ENCODE measurements around the gene JAKMIP1. TPM values are rescaled to one million over a fixed set of nuclear protein-coding genes. Genes with fewer than 3 reads are reported as not detected.

JAKMIP1 gene
- total RNA-seq, 1 donor from 2014 or later, result 5.5 TPM

DNA sequence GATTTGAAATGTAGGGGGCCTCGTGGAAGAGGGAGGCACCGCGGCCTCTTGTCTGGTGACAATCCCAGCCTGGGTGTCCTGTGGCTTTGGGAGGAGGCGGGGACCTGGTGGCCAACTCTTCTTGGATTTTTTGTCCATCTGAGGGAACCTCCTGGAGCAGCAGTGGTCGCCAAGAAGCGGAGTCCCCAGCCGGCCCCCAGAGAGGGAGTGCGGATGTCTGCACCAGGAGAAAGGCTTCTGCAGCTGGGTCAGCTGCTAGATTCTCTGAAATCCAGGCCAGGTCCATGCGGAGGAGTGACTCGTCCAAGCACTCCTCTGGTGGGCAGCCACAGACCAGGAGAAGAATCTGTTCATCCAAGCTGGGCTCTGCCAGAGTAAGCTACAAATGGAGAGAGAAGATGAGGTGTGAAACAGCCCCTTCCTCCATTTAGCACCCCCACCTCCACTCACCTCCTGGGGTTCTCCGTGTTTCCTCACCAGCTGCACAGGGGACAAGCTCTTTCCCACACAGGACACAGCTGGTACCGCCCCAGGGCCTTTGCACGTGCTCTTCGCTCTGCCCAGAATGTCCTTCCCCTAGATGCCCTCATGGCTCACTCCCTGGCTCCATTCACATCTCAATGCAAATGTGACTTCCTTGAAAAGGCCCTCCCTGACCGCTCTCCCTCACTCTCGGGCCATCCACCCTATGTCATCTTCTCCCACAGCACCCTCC is 209.7 kb downstream of the JAKMIP1 start:
- H3K27ac ChIP-seq, result no peak overlapping the region
- Mint-ChIP-seq H3K27me3 (ENCODE audit: insufficient read depth, low read depth) (peaks cover 10% of the 10 kb centered on the region), H3K9me3 (no peaks in the 10 kb centered on the region), H3K4me3 (no peak overlapping the region), H3K4me1 (no peaks in the 10 kb centered on the region), H3K27ac (no peak overlapping the region), H3K36me3 (no peaks in the 10 kb centered on the region)
- DNase-seq (ENCODE audit: low spot score), result no peak
- no peaks in the 10 kb centered on the region for H3K27me3 ChIP-seq
- no peaks in the 10 kb centered on the region for H3K4me1 ChIP-seq
- no peaks in the 10 kb centered on the region for H3K9me3 ChIP-seq (ENCODE audit: low read depth)
- H4K20me1 ChIP-seq (ENCODE audit: low read depth), result no peaks in the 10 kb centered on the region
- H3K4me3 ChIP-seq, result no peak overlapping the region
- no peaks in the 10 kb centered on the region for H3K79me2 ChIP-seq (ENCODE audit: low read depth)
- H3K36me3 ChIP-seq, result no peaks in the 10 kb centered on the region
- no peak for TF ChIP-seq EZH2 (IDR thresholded peaks at IDR 0.05)
- no peak for TF ChIP-seq EZH2phosphoT487 (IDR thresholded peaks at IDR 0.05)
- TF ChIP-seq, protein P1, sequence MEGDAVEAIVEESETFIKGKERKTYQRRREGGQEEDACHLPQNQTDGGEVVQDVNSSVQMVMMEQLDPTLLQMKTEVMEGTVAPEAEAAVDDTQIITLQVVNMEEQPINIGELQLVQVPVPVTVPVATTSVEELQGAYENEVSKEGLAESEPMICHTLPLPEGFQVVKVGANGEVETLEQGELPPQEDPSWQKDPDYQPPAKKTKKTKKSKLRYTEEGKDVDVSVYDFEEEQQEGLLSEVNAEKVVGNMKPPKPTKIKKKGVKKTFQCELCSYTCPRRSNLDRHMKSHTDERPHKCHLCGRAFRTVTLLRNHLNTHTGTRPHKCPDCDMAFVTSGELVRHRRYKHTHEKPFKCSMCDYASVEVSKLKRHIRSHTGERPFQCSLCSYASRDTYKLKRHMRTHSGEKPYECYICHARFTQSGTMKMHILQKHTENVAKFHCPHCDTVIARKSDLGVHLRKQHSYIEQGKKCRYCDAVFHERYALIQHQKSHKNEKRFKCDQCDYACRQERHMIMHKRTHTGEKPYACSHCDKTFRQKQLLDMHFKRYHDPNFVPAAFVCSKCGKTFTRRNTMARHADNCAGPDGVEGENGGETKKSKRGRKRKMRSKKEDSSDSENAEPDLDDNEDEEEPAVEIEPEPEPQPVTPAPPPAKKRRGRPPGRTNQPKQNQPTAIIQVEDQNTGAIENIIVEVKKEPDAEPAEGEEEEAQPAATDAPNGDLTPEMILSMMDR (IDR thresholded peaks at IDR 0.05), result no peak
- H3K9ac ChIP-seq, result no peak overlapping the region
- no peaks in the 10 kb centered on the region for H3F3A ChIP-seq (ENCODE audit: low read depth)
- no peak overlapping the region for H2AFZ ChIP-seq (replicated peaks)
- H3K4me2 ChIP-seq, result no peak overlapping the region

DNA sequence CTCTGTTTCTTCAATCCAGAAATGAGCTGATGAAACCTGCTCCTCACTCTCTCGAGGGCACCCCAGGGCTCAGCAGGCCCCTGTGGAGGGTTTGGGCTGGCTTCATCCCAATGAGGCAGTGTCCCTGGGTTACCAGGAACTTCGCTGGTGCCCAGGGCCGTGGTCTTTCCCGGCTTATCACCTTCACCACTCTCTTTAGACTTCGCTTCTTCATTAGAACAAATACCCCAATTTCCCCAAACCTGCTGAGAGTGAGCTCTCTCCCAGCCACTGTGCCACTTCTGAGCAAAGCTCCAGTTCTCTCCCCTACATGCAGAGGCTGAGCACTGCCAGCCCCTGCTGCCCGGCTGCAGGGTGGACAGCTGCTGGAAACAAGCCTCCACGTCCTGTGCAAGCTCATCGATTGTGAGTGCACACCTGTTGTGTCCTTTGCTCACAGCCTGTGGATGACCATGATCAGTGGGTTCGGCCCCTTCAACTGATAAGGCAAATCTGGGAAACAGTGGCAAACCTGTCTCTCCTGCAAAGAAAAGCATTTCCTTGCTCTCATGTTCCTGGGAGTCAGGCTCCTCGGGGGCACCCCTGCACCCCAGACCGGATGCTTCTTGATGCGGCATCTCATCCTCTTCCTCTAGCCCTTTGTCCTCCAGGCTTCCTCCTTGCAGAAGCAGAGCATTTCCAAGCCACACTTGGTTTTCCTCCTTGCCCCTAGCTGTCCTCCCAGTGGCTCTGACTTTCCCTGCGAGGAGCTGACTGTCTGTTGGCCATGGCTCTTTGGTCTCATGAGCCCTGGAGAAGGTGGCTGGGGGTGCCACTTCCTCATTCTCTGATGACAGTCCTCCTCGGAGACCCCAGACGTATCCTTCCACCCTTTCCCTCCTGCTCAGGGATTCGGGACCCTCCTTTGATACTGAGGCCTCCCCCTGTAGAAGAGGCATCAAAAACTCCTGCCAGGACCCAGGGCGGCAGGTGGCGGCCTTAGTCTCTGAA is 210.8 kb downstream of the JAKMIP1 start:
- Histone ChIP-seq H3K4me3 (no peak overlapping the region), H3K27me3 (no peaks in the 10 kb centered on the region)
- no peak for DNase-seq (ENCODE audit: low spot score)

DNA sequence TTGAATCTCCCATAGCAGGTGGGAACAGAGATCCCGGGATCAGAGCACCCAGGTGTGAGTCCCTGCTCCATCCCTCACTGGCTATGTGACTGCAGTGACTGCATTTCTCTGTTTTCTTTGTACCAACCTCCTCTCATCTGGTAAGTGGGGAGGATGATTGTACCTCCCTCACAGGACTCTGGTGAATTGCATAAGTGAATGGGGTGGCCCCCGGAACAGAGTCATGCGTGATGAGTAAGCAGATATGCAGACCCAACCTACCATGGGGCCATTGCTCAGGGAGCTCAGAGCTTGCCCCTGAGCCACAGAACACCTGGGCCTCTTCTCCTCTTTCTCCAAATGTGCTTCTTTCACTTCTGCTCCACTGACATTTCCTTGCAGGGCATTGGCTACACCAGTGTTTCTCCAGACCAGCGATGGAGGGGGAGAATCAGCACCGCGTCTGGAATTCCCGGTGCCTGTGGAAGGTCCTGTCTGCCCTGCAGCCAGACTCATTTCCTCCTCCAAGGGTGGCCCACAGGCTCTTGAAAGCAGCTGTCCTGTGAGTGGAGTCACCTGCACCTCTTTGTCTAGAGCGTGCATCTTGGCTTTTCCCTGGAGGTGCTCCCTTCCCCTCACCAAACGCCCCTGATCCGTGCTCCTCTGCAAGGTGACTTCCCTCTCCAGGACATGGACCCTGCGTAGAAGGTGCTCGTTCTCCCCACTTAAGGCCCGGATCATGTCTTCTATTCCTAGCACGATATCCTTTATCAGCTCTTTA is 212.1 kb downstream of the JAKMIP1 start:
- Histone ChIP-seq H3K27ac (no peak overlapping the region), H3F3A (ENCODE audit: low read depth) (no peaks in the 10 kb centered on the region), H3K9ac (no peak overlapping the region), H4K20me1 (ENCODE audit: low read depth) (no peaks in the 10 kb centered on the region), H3K36me3 (no peaks in the 10 kb centered on the region), H2AFZ (replicated peaks) (no peak overlapping the region), H3K79me2 (ENCODE audit: low read depth) (no peaks in the 10 kb centered on the region), H3K4me3 (no peak overlapping the region), H3K4me2 (no peak overlapping the region), H3K9me3 (ENCODE audit: low read depth) (no peaks in the 10 kb centered on the region), H3K4me1 (no peaks in the 10 kb centered on the region), H3K27me3 (no peaks in the 10 kb centered on the region)
- H3K27me3 Mint-ChIP-seq (ENCODE audit: insufficient read depth, low read depth), result peaks cover 8% of the 10 kb centered on the region
- H3K9me3 Mint-ChIP-seq, result peaks cover 15% of the 10 kb centered on the region
- H3K4me1 Mint-ChIP-seq, result no peaks in the 10 kb centered on the region
- TF ChIP-seq EZH2 (IDR thresholded peaks at IDR 0.05), result no peak
- no peak for TF ChIP-seq EZH2phosphoT487 (IDR thresholded peaks at IDR 0.05)
- TF ChIP-seq, protein P1 (IDR thresholded peaks at IDR 0.05), result no peak
- H3K36me3 Mint-ChIP-seq, result no peaks in the 10 kb centered on the region
- no peak overlapping the region for H3K4me3 Mint-ChIP-seq
- no peak overlapping the region for H3K27ac Mint-ChIP-seq
- DNase-seq (ENCODE audit: low spot score), result no peak

More for the DNA sequence above, 210.8 kb downstream of the JAKMIP1 start:
- no peaks in the 10 kb centered on the region for H3K9me3 ChIP-seq (ENCODE audit: low read depth)
- no peak overlapping the region for H3K4me3 Mint-ChIP-seq
- H3K36me3 Mint-ChIP-seq, result no peaks in the 10 kb centered on the region
- peaks cover 8% of the 10 kb centered on the region for H3K27me3 Mint-ChIP-seq (ENCODE audit: insufficient read depth, low read depth)
- no peak overlapping the region for H3K9ac ChIP-seq
- H2AFZ ChIP-seq (replicated peaks), result no peak overlapping the region
- H3K27ac ChIP-seq, result no peak overlapping the region
- H3K4me1 ChIP-seq, result no peaks in the 10 kb centered on the region
- H3K9me3 Mint-ChIP-seq, result peaks cover 6% of the 10 kb centered on the region
- H3K36me3 ChIP-seq, result no peaks in the 10 kb centered on the region
- no peaks in the 10 kb centered on the region for H3K79me2 ChIP-seq (ENCODE audit: low read depth)
- H4K20me1 ChIP-seq (ENCODE audit: low read depth), result no peaks in the 10 kb centered on the region
- TF ChIP-seq EZH2phosphoT487 (IDR thresholded peaks at IDR 0.05), result no peak
- TF ChIP-seq, protein P1 (IDR thresholded peaks at IDR 0.05), result no peak
- TF ChIP-seq EZH2 (IDR thresholded peaks at IDR 0.05), result no peak
- no peak overlapping the region for H3K27ac Mint-ChIP-seq
- H3K4me1 Mint-ChIP-seq, result no peaks in the 10 kb centered on the region
- no peaks in the 10 kb centered on the region for H3F3A ChIP-seq (ENCODE audit: low read depth)
- no peak overlapping the region for H3K4me2 ChIP-seq

Measured in neural progenitor cell (in vitro differentiated cells).